HepG2 (cell line): ENCODE data around the gene ZFHX3. TPM values are rescaled to one million over a fixed set of nuclear protein-coding genes. Genes with fewer than 3 reads are reported as not detected.

Source experiments
- ATAC-seq: fragments of 200-7000 bp; cut with Tn5 transposase; 3 replicates; pipeline ENCODE4 v1.9.1; 2020; ENCODE audit warnings: mild to moderate bottlenecking, moderate library complexity
- BruUV-seq: library from RNA; stranded (reverse); fragments of 400-500 nt; replicated peaks from 2 replicates; lab custom pipeline; 2021; lab: Mats Ljungman, UMichigan
- CTCF ChIA-PET: fragments of 300-600 bp; formaldehyde crosslinking; extraction: SDS; loops from one replicate; lab custom pipeline; 2021; ENCODE audit warnings: low total read pairs, inconsistent platforms, low intra/inter-chr PET ratio; lab: Yijun Ruan, JAX
- POLR2A ChIA-PET: fragments of 350-600 bp; sonication (Branson Sonifier 250); formaldehyde crosslinking; loops from one replicate; lab custom pipeline; 2020; ENCODE audit warnings: antibody characterized with exemption, inconsistent platforms; lab: Yijun Ruan, JAX
- DNase-seq: peaks from one replicate; pipeline ENCODE4 v3.0.0-alpha.2; 2015; ENCODE audit warnings: low spot score
- FAIRE-seq: peaks from 3 replicates; lab custom pipeline; 2011; peaks lifted over from hg19 to GRCh38; lab: Jason Lieb, UNC
- H2AFZ ChIP-seq: one replicate; pipeline ENCODE4 v1.6.1; 2011; ENCODE audit warnings: low read length, inconsistent platforms
- H3K27ac ChIP-seq: fragments of 300-600 bp; 3 replicates; pipeline ENCODE4 v1.8.0; 2011; ENCODE audit warnings: mixed run types, mild to moderate bottlenecking, mixed read lengths, low read length, inconsistent platforms; ENCODE audit not compliant: insufficient read depth; ENCODE audit errors: extremely low read length
- H3K27me3 ChIP-seq, 2 experiments: fragments of 200-600 bp in 1 of 2; 2 replicates in 1 of 2; 3 replicates in 1 of 2; pipeline versions ENCODE4 v1.6.0 to v1.8.0; 2011; ENCODE audit warnings: low read length in 2 of 2, mild to moderate bottlenecking in 2 of 2, moderate library complexity in 2 of 2, inconsistent platforms in 1 of 2; ENCODE audit not compliant: insufficient read depth in 2 of 2, control insufficient read depth in 1 of 2
- H3K36me3 ChIP-seq, 2 experiments: fragments of 200-600 bp in 1 of 2; replicated peaks in 1 of 2; 2 replicates in 1 of 2; 3 replicates in 1 of 2; pipeline versions ENCODE4 v1.5.1 to v1.8.0; 2011; ENCODE audit warnings: low read length in 2 of 2, inconsistent platforms in 1 of 2; ENCODE audit not compliant: insufficient read depth in 2 of 2, control insufficient read depth in 1 of 2
- H3K4me1 ChIP-seq: 2 replicates; pipeline ENCODE4 v1.5.1; 2012; ENCODE audit warnings: low read length, inconsistent platforms; ENCODE audit not compliant: insufficient read depth
- H3K4me2 ChIP-seq: 2 replicates; pipeline ENCODE4 v1.6.0; 2011; ENCODE audit warnings: low read depth, low read length, inconsistent platforms
- H3K4me3 ChIP-seq, 3 experiments: fragments of 200-600 bp in 1 of 3; sonication (generic), shearing (Covaris generic) in 1 of 3; replicated peaks in 1 of 3; 2 replicates each; pipeline ENCODE4 v1.5.1; 2011 to 2016; ENCODE audit warnings: low read length in 3 of 3, inconsistent platforms in 2 of 3, low read depth in 2 of 3, mild to moderate bottlenecking in 2 of 3, control low read depth in 1 of 3, mixed read lengths in 1 of 3; ENCODE audit not compliant: insufficient read depth in 1 of 3
- H3K79me2 ChIP-seq: one replicate; pipeline ENCODE4 v1.6.1; 2011; ENCODE audit warnings: low read length, inconsistent platforms; ENCODE audit not compliant: insufficient read depth
- H3K9ac ChIP-seq: 2 replicates; pipeline ENCODE4 v1.6.0; 2011; ENCODE audit warnings: mild to moderate bottlenecking, low read depth, low read length, inconsistent platforms; ENCODE audit not compliant: insufficient read depth
- H3K9me3 ChIP-seq: 2 replicates; pipeline ENCODE4 v1.5.1; 2012; ENCODE audit warnings: mild to moderate bottlenecking, low read length
- H4K20me1 ChIP-seq: 2 replicates; pipeline ENCODE4 v1.6.0; 2011; ENCODE audit warnings: inconsistent platforms, mild to moderate bottlenecking, low read length, moderate library complexity; ENCODE audit not compliant: insufficient read depth
- AGO2 ChIP-seq: fragments of 200-400 bp; formaldehyde crosslinking; optimal IDR thresholded peaks from 2 replicates; pipeline ENCODE3; 2017; ENCODE audit warnings: mild to moderate bottlenecking, low read depth, low read length, moderate library complexity
- CCDC6 ChIP-seq: sonication (generic); formaldehyde crosslinking; IDR thresholded peaks from 2 replicates; pipeline ENCODE4 v1.8.1; 2022; ENCODE audit warnings: mild to moderate bottlenecking, missing genetic modification reagents, moderate library complexity
- GTF2F1 ChIP-seq: fragments of 150-350 bp; IDR thresholded peaks from 2 replicates; pipeline ENCODE4 v1.6.1; 2014; ENCODE audit warnings: low read length
- NCOA2 ChIP-seq: sonication (generic); formaldehyde crosslinking; IDR thresholded peaks from 2 replicates; pipeline ENCODE4 v1.8.0; 2022; ENCODE audit warnings: inconsistent platforms
- NR2F6 ChIP-seq, 2 experiments: IDR thresholded peaks; 2 replicates each; pipeline ENCODE4 v1.6.1; 2016; ENCODE audit warnings: antibody characterized with exemption in 1 of 2, mild to moderate bottlenecking in 1 of 2
- PITX1 ChIP-seq: sonication (generic); formaldehyde crosslinking; IDR thresholded peaks from 2 replicates; pipeline ENCODE4 v1.5.1; 2020; ENCODE audit warnings: mild to moderate bottlenecking, missing genetic modification reagents
- POLR2AphosphoS2 ChIP-seq: IDR thresholded peaks from 2 replicates; pipeline ENCODE4 v1.6.1; 2011; ENCODE audit warnings: low read depth, low read length, improper control_type of control experiment
- SMAD9 ChIP-seq: sonication (generic); formaldehyde crosslinking; IDR thresholded peaks from 2 replicates; pipeline ENCODE4 v1.5.1; 2020; ENCODE audit warnings: mild to moderate bottlenecking, missing genetic modification reagents
- SOX5 ChIP-seq: IDR thresholded peaks from 2 replicates; pipeline ENCODE4 v1.6.1; 2016; ENCODE audit warnings: borderline replicate concordance
- TRIM24 ChIP-seq: sonication (generic); formaldehyde crosslinking; IDR thresholded peaks from 2 replicates; pipeline ENCODE4 v1.8.0; 2022; ENCODE audit warnings: mild to moderate bottlenecking, missing genetic modification reagents
- ZKSCAN8 ChIP-seq: IDR thresholded peaks from 2 replicates; pipeline ENCODE4 v1.6.1; 2016; ENCODE audit warnings: borderline replicate concordance, missing genetic modification reagents, missing compliant biosample characterization
- ZNF10 ChIP-seq: sonication (generic); formaldehyde crosslinking; IDR thresholded peaks from 2 replicates; pipeline ENCODE4 v1.4.0; 2020; ENCODE audit warnings: mild to moderate bottlenecking, low read depth, missing genetic modification reagents, borderline replicate concordance
- ZNF75D ChIP-seq: sonication (generic); formaldehyde crosslinking; IDR thresholded peaks from 2 replicates; pipeline ENCODE4 v1.8.1; 2023; ENCODE audit warnings: missing genetic modification reagents, mild to moderate bottlenecking, borderline replicate concordance
- ZNF790 ChIP-seq: sonication (generic); formaldehyde crosslinking; IDR thresholded peaks from 2 replicates; pipeline ENCODE4 v1.8.0; 2022; ENCODE audit warnings: missing genetic modification reagents, mild to moderate bottlenecking, borderline replicate concordance
- ZNF878 ChIP-seq: sonication (generic); formaldehyde crosslinking; IDR thresholded peaks from 2 replicates; pipeline ENCODE4 v1.8.1; 2023; ENCODE audit warnings: mild to moderate bottlenecking, missing genetic modification reagents, moderate library complexity
- WGBS: methylation state at CpG from one replicate; pipeline ENCODE4 v1.1.6; 2017; ENCODE audit warnings: low lambda C conversion rate; 5-methylcytosine and 5-hydroxymethylcytosine counted together
- in situ Hi-C: cut with HindIII; loops from 2 replicates; pipeline ENCODE4 v1.10.0; 2017; ENCODE audit warnings: low pct_unique_long_range_greater_than_20kb; ENCODE audit not compliant: extremely low pct_ligation_motif_present
- intact Hi-C: fragments of 100-400 bp; cut with micrococcal nuclease; formaldehyde crosslinking; loops from one replicate; pipeline ENCODE4 v1.10.0; 2022; ENCODE audit not compliant: unreplicated experiment
- polyA plus RNA-seq, 8 experiments: library from polyadenylated mRNA; depleted of rRNA in 3 of 8; stranded (reverse) in 7 of 8; unstranded in 1 of 8; fragments of >200 nt; fragmentation: Illumina TruSeq in 4 of 8; extraction: Trizol in 4 of 8; gene quantifications; 2 replicates each; pipeline versions ENCODE4 v1.2.1 to v1.2.3, GENCODE V29; 2011 to 2016; ENCODE audit warnings: low read depth in 4 of 8, missing spikeins in 1 of 8, mixed read lengths in 1 of 8; ENCODE audit not compliant: insufficient read depth in 1 of 8
- total RNA-seq, 5 experiments: library from RNA; depleted of rRNA; stranded (reverse); fragments of >200 nt; fragmentation: Illumina TruSeq; extraction: Trizol; gene quantifications; 2 replicates each; pipeline ENCODE4 v1.2.3, GENCODE V29; 2016; ENCODE audit warnings: low read depth in 1 of 5
- TF ChIP-seq, protein P1 (sequence below): sonication (generic); formaldehyde crosslinking; conservative IDR thresholded peaks from 2 replicates; pipeline ENCODE4 v1.5.0; 2020; ENCODE audit warnings: missing genetic modification reagents
- TF ChIP-seq, protein P2 (sequence below): sonication (generic); formaldehyde crosslinking; IDR thresholded peaks from 2 replicates; pipeline ENCODE4 v1.4.0; 2020; ENCODE audit warnings: mild to moderate bottlenecking, missing genetic modification reagents
- TF ChIP-seq, protein P3 (sequence below), 2 experiments: IDR thresholded peaks; 2 replicates each; pipeline ENCODE4 v1.6.1; 2011 to 2012; ENCODE audit warnings: low read length in 2 of 2, borderline replicate concordance in 1 of 2, low read depth in 1 of 2, mild to moderate bottlenecking in 1 of 2, moderate library complexity in 1 of 2
- TF ChIP-seq, protein P4 (sequence below): IDR thresholded peaks from 2 replicates; pipeline ENCODE4 v1.6.1; 2016; ENCODE audit warnings: mild to moderate bottlenecking, missing biosample characterization, missing genetic modification reagents

ZFHX3 gene
- total and polyA plus RNA-seq, 2 of the 13 experiments (the other 11 are each of a cell fraction or from before 2014, with no cell fraction given), result 5.0 to 6.0 TPM

DNA sequence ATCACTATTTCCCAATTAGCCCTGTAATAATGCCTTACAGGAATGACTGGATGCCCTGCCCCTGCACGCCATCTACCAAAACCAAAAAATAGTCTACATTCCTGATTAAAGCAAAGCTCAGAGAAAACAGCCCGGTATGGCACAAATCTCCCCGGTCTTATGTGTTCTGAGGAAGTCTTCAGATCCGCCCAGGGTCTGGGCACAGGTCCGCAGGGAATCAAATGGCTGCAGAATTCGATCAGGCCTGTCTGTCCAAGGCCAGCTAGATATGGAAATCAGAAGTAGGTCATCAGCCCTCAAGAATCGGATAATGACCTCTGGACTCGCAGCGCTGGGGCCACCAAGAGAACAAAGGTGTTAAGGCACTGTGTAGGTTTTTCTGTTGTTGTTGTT, 171.0 kb downstream of the ZFHX3 start (continued):
- TF ChIP-seq CCDC6 (CRISPR knock-in tag) (peak; percentile 7; the same call in 1 of the 2 replicates), ZNF878 (CRISPR knock-in tag) (peak; percentile 13; the same call in 1 of the 2 replicates), NR2F6 (IDR thresholded peaks at IDR 0.05) (no peak), NR2F6 (CRISPR knock-in tag; IDR thresholded peaks at IDR 0.05) (no peak), SMAD9 (no peak), PITX1 (CRISPR knock-in tag) (no peak), ZNF790 (CRISPR knock-in tag) (peak; percentile 82; the same call in 1 of the 2 replicates), POLR2AphosphoS2 (no peak), ZKSCAN8 (CRISPR knock-in tag) (no peak), ZNF75D (CRISPR knock-in tag) (no peak)

DNA sequence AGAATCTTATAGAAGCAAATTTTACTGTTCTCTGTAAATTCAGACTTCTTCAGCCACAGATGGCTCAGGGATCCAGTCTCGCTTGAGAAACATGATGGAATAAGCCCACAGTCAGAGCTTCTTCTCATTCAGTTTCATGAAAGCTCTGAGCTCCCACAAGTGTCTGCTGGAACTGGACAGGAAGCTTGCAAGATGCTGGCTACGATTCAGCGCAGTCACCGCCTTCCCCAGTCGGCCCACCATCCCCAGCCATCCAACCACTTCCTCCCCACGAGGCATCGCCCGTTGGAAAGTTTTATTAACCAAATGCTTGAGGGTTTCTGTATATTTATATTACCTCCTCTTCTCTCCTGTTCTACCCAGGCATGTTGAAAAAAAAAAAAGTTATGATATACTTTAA, 171.7 kb downstream of the ZFHX3 start:
- ChIA-PET CTCF (no interaction called here), POLR2A (interaction anchor here (1.3 to 2.5 kb wide), 5 partner anchors 19 to 179 kb away, joined by 6 to 32 read pairs (median 13); no protein-coding TSS in a partner anchor)
- Histone ChIP-seq H3K4me3 (no peak overlapping the region), H3K4me1 (peaks cover 68% of the 10 kb centered on the region), H3K79me2 (peaks cover 6% of the 10 kb centered on the region), H3K27ac (peak overlapping the region; percentile 86), H3K9me3 (no peaks in the 10 kb centered on the region), H3K9ac (no peak overlapping the region), H4K20me1 (no peaks in the 10 kb centered on the region), H3K4me2 (no peak overlapping the region), H3K27me3 (no peaks in the 10 kb centered on the region), H3K36me3 (peaks cover 0 to 4% of the 10 kb centered on the region in 2 experiments; a peak in 3 of 5 replicates), H2AFZ (no peak overlapping the region)
- intact Hi-C loops (loop anchor here (5.0 kb wide), 1 partner anchor 171 kb away; the partner anchor contains the start of gene ZFHX3), in situ Hi-C loops (loop anchor here (5.0 kb wide), 2 partner anchors 51 to 181 kb away; no protein-coding TSS in a partner anchor)
- no TSS peak for BruUV-seq
- DNase-seq (no peak), ATAC-seq (no peak), FAIRE-seq (no peak)
- WGBS, result 94% methylated on average over 8 of the region's 8 CpGs
- no peak for TF ChIP-seq TRIM24 (CRISPR knock-in tag)
- no peak for TF ChIP-seq GTF2F1
- TF ChIP-seq AGO2, result no peak
- TF ChIP-seq, protein P1, sequence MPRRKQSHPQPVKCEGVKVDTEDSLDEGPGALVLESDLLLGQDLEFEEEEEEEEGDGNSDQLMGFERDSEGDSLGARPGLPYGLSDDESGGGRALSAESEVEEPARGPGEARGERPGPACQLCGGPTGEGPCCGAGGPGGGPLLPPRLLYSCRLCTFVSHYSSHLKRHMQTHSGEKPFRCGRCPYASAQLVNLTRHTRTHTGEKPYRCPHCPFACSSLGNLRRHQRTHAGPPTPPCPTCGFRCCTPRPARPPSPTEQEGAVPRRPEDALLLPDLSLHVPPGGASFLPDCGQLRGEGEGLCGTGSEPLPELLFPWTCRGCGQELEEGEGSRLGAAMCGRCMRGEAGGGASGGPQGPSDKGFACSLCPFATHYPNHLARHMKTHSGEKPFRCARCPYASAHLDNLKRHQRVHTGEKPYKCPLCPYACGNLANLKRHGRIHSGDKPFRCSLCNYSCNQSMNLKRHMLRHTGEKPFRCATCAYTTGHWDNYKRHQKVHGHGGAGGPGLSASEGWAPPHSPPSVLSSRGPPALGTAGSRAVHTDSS (CRISPR knock-in tag), result no peak
- TF ChIP-seq ZNF10 (CRISPR knock-in tag), result no peak
- no peak for TF ChIP-seq SOX5 (CRISPR knock-in tag)
- TF ChIP-seq NCOA2, result no peak
- TF ChIP-seq, protein P2, sequence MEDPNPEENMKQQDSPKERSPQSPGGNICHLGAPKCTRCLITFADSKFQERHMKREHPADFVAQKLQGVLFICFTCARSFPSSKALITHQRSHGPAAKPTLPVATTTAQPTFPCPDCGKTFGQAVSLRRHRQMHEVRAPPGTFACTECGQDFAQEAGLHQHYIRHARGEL (CRISPR knock-in tag), result no peak
- TF ChIP-seq, protein P3, sequence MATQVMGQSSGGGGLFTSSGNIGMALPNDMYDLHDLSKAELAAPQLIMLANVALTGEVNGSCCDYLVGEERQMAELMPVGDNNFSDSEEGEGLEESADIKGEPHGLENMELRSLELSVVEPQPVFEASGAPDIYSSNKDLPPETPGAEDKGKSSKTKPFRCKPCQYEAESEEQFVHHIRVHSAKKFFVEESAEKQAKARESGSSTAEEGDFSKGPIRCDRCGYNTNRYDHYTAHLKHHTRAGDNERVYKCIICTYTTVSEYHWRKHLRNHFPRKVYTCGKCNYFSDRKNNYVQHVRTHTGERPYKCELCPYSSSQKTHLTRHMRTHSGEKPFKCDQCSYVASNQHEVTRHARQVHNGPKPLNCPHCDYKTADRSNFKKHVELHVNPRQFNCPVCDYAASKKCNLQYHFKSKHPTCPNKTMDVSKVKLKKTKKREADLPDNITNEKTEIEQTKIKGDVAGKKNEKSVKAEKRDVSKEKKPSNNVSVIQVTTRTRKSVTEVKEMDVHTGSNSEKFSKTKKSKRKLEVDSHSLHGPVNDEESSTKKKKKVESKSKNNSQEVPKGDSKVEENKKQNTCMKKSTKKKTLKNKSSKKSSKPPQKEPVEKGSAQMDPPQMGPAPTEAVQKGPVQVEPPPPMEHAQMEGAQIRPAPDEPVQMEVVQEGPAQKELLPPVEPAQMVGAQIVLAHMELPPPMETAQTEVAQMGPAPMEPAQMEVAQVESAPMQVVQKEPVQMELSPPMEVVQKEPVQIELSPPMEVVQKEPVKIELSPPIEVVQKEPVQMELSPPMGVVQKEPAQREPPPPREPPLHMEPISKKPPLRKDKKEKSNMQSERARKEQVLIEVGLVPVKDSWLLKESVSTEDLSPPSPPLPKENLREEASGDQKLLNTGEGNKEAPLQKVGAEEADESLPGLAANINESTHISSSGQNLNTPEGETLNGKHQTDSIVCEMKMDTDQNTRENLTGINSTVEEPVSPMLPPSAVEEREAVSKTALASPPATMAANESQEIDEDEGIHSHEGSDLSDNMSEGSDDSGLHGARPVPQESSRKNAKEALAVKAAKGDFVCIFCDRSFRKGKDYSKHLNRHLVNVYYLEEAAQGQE (IDR thresholded peaks at IDR 0.05; ENCODE audit: borderline replicate concordance in 1 of 2, low read depth in 1 of 2, low read length in 2 of 2), result no peak
- TF ChIP-seq, protein P4, sequence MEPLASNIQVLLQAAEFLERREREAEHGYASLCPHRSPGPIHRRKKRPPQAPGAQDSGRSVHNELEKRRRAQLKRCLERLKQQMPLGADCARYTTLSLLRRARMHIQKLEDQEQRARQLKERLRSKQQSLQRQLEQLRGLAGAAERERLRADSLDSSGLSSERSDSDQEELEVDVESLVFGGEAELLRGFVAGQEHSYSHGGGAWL (CRISPR knock-in tag), result no peak
